Ammon's horn (tissue), 1 donor: ENCODE data around the gene ASIC5.
"Not testable (repeated sequence)": the region's sequence is repeated elsewhere in the genome, so short reads cannot be mapped to it uniquely, and the experiment has no call there.

Source experiments
- DNase-seq: peaks from one replicate; pipeline ENCODE4 v3.0.0-alpha.2; 2016; ENCODE audit warnings: low spot score

Gene ASIC5

GRCh38 chr4:155866177-155866576 is at the start of gene ASIC5:
Gene ASIC5 (minus strand): TSS chr4:155866277. CDS start chr4:155866226, 51 bp downstream.
- no peak for DNase-seq

- DNase-seq, result no peak
Measured at GRCh38 chr4:155914782-155915181, 48.7 kb upstream of the ASIC5 start.

GRCh38 chr4:155911905-155912304 is 45.8 kb upstream of the ASIC5 start:
- no peak for DNase-seq

- no peak for DNase-seq
Measured at GRCh38 chr4:155909615-155910226, 43.6 kb upstream of the ASIC5 start.

- no peak for DNase-seq
Measured at GRCh38 chr4:155908187-155909139, 42.4 kb upstream of the ASIC5 start.

GRCh38 chr4:155907556-155907955 is 41.5 kb upstream of the ASIC5 start:
- no peak for DNase-seq

- no peak for DNase-seq
Measured at GRCh38 chr4:155906554-155907247, 40.6 kb upstream of the ASIC5 start.

- DNase-seq, result no peak
Measured at GRCh38 chr4:155904331-155904730, 38.3 kb upstream of the ASIC5 start.

GRCh38 chr4:155903453-155903852 is 37.4 kb upstream of the ASIC5 start, which contains the start of gene TDO2:
Gene TDO2 (plus strand): TSS chr4:155903696. CDS start chr4:155903759, 63 bp downstream.
- no peak for DNase-seq

- DNase-seq, result no peak
Measured at GRCh38 chr4:155901013-155901412, 34.9 kb upstream of the ASIC5 start.

GRCh38 chr4:155900381-155900780 is 34.3 kb upstream of the ASIC5 start:
- no peak for DNase-seq

GRCh38 chr4:155899891-155900290 is 33.8 kb upstream of the ASIC5 start:
- DNase-seq, result no peak

- DNase-seq, result not testable (repeated sequence)
Measured at GRCh38 chr4:155898371-155898770, 32.3 kb upstream of the ASIC5 start.

- DNase-seq, result no peak
Measured at GRCh38 chr4:155891058-155891457, 25.0 kb upstream of the ASIC5 start.

GRCh38 chr4:155889946-155890345 is 23.9 kb upstream of the ASIC5 start:
- no peak for DNase-seq

GRCh38 chr4:155889031-155889793 is 23.1 kb upstream of the ASIC5 start:
- DNase-seq, result no peak

GRCh38 chr4:155887847-155888570 is 21.9 kb upstream of the ASIC5 start:
- no peak for DNase-seq

- DNase-seq, result no peak
Measured at GRCh38 chr4:155887045-155887444, 21.0 kb upstream of the ASIC5 start.

- DNase-seq, result no peak
Measured at GRCh38 chr4:155885666-155886065, 19.6 kb upstream of the ASIC5 start.

- DNase-seq, result no peak
Measured at GRCh38 chr4:155883895-155884294, 17.8 kb upstream of the ASIC5 start.

GRCh38 chr4:155881555-155881954 is 15.5 kb upstream of the ASIC5 start:
- no peak for DNase-seq
